HS-5 (cell line): ENCODE results near the gene TBX21.

Experiments
- DNase-seq: peaks from one replicate; pipeline ENCODE4 v3.0.0-alpha.2; 2012; ENCODE audit warnings: low read depth

TBX21 gene

DNA sequence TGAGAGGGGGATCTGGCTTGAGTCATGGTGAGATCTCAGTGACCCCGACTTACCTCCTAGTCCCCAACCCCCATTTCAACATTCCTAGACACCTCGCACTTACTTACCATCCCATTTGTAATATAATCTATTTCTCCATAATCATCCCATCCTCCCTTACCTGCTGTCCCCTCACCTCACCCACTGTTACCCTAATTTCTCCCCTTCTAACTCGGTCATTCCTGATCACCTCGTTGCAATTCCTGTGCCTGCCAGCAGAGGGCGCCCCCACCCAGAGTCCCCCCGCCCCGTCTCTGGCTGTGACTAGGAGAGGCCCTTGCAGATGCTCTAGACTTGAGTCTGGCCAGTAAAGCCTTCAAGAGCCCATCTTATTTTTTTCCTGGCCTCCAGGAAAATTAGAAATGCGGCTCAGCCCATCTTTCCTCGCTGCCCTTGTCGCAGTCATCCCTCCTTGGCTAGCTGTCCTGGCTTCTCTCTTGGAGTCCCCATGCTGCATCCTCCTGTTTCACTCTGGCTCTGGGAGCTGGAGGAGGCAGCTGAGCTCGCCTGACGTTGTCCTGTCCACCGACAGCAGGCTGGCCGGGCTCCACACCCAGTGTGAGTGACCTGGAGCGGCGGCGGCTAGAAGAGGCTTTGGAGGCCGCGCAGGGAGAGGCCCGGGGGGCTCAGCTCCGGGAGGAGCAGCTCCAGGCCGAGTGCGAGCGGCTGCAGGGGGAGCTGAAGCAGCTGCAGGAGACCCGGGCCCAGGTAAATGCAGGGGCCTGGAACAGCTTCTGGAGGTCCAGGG, 34.1 kb upstream of the TBX21 start:
- no peak for DNase-seq

DNA sequence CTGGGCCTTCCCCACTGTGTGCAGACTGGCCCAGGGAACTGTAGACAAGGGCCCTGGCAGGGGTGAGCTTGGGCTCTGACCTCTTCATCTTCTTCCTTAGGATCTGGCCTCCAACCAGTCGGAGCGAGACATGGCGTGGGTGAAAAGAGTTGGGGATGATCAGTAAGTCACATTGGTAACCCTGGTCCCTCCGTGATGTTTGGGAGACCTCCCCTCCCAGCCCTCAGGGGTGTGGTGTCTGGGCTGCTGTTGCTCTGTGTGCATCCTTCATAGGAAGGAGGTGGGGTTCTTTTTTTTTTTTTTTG, 33.5 kb upstream of the TBX21 start:
- no peak for DNase-seq

DNA sequence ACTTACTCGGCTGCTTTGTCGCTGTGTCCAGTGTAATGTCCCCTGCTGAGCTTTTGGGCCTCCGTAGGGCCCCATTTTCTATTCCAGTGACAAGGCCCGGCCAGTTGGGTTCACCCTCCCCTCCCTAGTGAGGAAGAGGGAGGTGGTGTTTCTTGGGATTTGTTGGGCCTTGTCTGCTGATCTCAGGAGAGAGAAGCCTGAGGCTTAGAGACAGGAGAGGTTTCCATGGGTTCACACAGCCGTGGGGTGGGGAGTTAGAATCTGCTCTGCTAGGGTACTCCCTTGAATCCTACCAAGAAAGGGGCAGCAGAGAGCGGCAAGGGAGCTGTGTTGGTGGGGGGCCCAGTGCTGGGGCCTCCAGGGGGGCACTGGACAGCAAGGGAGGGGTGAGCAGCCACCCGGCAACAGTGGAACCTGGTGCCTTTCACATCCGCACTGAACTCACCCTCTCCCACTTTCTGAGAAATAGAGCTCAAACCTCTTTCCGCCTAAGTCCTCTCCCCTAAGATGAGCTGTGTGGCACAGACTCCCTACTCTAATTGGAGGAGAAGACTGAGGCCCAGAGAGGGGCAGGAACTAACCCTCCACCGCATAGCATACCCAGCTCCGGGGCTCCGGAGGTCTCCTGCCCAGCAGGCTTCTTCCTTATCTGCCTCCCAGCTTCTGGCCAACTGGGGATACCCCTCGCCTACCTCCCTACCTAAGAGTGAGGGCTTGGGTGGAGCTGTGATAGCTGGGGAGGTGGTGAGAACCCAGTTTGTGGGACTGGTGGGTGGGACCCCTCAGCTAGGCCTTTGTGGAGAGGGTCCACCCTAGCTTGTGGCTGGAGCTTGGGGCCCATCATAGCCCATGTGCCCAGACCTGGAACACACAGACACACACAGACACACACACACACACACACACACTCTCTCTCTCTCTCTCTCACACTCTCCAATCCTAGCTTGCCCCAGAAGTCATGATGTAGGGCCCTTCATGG, 32.3 kb upstream of the TBX21 start:
- DNase-seq: no peak

DNA sequence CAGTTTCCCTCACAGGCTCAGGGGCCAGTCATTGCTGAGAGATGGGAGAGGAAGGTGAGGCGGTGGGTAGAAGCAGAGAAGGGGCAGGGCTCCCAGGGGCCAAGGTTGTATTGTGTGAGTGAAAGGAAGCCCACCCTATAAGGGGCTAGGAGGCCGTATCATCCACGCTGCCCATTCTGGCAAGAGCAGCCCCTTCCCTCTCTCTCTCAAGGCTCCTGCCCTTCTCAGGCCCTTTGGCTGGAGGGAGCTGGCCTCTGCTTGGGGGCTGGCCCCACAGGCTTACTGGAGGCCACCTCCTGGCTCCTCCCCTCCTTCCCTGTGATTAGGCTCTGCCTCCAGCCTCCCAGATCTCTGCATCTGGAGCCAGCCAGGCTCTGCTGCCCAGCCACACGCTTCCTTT, 31.4 kb upstream of the TBX21 start:
- DNase-seq: no peak

GRCh38 chr17:47702391-47702995, 30.5 kb upstream of the TBX21 start:
- no peak for DNase-seq

GRCh38 chr17:47703191-47703591, 29.8 kb upstream of the TBX21 start:
- no peak for DNase-seq

DNA sequence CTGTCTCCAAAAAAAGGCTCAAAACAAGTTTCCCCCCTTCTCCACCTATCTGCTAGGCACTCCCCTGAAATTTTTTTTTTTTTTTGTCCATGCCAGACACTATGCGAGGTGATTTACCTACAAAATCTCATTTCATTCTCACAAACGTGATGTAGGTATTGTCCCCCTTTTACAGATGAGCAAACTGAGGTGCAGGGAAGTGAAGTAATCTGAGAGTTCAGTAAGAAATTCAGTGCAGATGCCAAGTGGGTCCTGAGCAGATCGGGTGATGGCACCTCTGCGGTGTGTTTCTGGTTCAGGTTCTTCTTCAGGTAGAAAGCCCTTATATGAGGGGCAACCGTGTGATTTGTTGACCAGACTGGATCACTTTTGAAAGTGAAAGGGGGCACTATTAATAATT, 29.4 kb upstream of the TBX21 start:
- no peak for DNase-seq

DNA sequence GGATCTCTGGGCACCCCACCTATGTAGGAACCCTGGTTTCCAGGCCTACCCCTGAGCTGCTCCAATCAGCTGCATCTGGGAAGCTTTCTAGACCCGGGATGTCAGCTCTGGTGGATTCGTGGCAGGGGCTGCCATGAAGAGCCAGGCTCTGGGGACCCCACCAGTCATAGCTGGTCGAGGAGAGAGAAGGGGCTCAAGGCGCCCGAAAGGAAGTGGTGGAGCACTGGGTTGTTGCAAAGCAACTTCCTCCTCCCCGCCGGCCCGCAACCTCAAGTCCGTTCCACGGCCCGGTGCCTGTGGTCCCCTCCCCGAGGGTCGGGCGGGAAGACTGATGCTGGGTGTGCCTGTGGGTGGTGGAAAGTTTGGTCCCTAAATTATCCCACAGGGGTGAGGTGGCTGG, 28.9 kb upstream of the TBX21 start:
- no peak for DNase-seq

GRCh38 chr17:47704736-47705135, 28.3 kb upstream of the TBX21 start:
- no peak for DNase-seq

- no peak for DNase-seq
Measured at GRCh38 chr17:47705536-47706530, 27.2 kb upstream of the TBX21 start.

- DNase-seq: no peak
Measured at GRCh38 chr17:47707056-47707804, 25.8 kb upstream of the TBX21 start.

DNA sequence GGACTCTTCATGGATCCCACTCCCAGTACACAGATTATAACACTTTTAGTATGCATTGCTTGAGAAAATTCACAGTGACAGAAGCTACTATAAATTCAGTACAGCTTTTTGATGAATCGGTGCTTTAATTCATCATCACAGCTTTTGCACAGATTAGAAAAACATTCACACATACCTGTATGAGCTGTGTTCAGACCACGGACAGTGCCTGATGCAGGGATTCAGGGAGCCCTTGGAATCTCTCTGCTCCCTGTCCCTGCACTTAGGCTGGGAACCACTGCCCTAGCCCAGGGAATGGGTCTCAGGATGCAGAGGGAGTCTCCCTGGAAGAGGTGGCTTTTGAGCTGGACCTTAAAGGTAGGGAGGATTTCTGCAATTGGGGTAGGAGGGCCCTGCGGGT, 25.2 kb upstream of the TBX21 start:
- no peak for DNase-seq

GRCh38 chr17:47708312-47708863, 24.6 kb upstream of the TBX21 start:
- DNase-seq: no peak

DNA sequence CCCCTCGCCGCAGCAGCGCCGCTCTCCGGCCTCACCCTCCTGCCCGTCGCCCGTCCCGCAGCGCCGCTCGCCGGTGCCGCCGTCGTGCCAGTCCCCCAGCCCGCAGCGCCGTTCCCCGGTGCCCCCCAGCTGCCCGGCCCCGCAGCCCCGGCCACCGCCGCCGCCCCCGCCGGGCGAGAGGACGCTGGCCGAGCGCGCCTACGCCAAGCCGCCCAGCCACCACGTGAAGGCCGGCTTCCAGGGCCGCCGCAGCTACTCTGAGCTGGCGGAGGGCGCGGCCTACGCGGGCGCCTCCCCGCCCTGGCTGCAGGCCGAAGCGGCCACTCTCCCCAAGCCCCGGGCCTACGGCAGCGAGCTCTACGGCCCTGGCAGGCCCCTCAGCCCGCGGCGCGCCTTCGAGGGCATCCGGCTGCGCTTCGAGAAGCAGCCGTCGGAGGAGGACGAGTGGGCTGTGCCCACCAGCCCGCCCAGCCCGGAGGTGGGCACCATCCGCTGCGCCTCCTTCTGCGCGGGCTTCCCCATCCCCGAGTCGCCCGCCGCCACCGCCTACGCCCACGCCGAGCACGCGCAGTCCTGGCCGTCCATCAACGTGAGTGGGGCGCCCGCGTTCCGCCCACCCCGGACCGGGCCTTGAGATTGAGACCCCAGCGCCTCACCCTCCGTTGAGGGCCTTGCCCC, 24.0 kb upstream of the TBX21 start:
- no peak for DNase-seq

DNA sequence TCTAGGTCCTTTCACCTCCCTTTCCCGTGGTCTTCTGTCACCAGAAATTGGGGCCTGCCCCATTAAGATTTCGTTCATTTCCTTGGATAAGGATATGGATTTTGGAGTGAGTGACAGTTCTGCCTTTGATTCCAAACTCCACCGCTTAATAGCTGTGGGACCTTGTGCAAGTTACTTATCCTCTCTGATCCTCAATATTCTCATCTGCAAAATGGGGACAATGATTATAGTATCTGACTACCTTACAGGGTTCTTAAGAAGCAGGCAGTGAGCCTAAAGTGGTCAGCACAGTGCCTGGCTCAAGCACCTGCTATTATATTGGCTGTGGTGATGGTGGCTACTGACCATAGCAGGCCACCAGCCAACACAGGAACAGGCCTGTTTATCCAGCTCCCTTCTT, 23.4 kb upstream of the TBX21 start:
- DNase-seq: no peak

DNA sequence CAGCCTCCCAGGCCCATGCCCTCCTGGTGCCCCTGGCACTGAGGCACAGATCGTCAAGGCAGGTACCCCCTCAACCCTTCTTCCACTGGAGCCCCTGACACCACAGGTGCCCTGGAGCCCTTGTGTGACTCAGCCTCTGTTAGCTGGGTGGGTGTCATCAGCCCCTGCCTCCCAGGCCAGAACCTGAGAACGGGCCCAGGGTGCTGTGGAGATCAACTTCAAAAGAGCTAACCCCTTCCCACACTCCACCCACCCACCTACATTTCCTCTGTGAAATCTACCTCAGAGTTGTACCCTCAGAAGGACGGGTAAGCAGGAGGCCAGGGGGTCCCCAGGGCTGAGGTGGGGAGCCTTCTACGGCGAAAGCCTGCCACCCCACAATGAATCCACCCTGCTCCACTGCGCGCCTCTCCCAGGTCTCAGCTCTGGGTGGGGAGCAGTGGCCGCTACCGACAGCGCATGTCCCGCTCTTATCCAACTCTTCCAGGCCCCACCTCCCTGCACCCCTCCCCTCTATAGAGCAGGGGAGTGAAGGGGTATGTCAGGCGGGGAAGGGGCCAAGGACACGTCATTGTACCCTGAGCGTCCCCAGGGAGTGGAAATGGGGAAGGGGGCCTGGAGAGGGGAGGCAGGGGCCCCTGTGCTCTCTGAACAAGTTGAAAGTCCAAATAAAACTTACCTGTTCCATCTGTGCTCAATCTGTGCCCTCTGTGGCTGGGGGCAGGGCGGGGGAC, 21.5 kb upstream of the TBX21 start:
- no peak for DNase-seq

DNA sequence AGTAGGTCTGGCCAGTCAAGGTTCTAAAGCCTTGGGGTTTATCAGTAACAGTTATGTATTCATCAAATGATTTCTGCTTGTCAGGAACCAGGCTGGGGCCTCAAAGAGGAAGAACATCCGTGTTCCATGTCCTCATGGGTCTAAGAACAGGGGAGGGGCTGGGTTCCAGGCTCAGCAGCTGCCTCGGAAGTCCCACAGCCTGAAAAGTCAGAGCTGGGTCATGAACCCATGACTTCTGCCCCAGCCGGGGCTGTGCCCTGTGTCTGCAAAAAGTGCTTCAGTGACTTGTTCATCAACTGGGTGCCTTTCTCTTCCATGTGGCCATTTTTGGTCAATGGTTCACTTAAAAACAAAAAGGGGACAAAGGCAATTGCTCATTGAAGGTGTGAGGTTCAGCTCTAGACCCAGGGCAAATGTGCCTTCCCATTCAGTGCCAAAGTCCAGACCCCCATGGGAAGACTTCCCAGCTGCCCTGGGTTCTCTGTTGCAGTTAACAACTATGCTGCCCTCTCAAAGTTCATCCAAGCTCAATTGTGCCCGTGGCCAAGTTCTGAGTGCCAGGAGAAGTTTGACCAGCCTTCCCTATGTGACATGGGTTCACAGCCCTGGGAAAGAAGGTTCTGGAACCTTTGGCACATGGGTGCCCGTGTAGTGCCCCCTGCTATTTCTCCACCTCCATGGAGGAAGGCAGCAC, 20.6 kb upstream of the TBX21 start:
- no peak for DNase-seq

DNA sequence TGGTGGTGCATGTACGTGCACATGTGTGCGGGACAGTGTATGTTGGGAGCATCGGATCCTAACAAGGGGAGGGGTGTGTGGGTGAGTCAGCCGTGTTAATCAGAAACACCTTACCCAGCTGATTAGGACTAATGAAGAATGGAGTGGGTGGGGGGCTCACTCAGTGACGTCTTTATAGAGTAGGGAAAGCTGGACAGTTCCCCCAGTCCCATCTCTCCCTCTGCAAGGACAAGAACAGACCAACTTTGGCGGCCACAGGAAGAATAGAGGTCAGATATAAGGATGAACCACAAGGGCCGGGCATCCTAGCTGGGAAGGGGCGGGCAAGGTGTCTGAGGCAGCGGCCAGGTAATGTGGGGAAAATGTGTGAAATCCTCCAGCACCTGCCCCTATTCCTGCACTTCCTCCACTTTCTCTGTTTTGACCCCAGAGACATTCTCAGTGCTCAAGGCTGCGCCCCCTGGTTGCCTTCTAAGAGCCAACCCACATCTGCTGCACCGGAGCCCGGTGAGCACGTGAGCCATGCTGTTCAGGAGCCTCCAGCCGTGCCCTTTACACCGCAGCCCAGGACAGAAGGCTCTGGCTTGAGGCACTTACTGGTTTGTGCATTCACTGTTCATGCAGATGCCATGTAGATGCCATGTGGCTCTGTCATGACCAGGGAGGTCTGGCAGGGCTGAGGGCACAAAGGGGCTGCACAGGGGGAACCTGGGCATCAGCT, 18.9 kb upstream of the TBX21 start:
- DNase-seq: no peak
